Activated CD4-positive, alpha-beta T cell treated with anti-CD3 and anti-CD28 coated beads, Interleukin-2, amount 10 ng/mL, durations not matched to agents 24 days and 14 days (primary cell): ENCODE data around the gene GRK1. TPM values are rescaled to one million over a fixed set of nuclear protein-coding genes. Genes with fewer than 3 reads are reported as not detected.
A peak's percentile ranks its signal among the peaks of the same experiment; 100 is the strongest.

Experiments used
- DNase-seq: peaks from one replicate; pipeline ENCODE4 v3.0.0; 2022
- H3K27ac Mint-ChIP-seq: one replicate; pipeline ENCODE4 v1.8.0; 2022; ENCODE audit warnings: mild to moderate bottlenecking, mixed read lengths
- H3K27me3 Mint-ChIP-seq: one replicate; pipeline ENCODE4 v1.8.0; 2022; ENCODE audit warnings: mixed read lengths
- H3K36me3 Mint-ChIP-seq: one replicate; pipeline ENCODE4 v1.8.0; 2022; ENCODE audit warnings: low read depth, mild to moderate bottlenecking, mixed read lengths
- H3K4me1 Mint-ChIP-seq: one replicate; pipeline ENCODE4 v1.8.0; 2021; ENCODE audit warnings: mixed read lengths
- H3K4me3 Mint-ChIP-seq: one replicate; pipeline ENCODE4 v1.8.0; 2022; ENCODE audit warnings: mild to moderate bottlenecking, moderate library complexity, mixed read lengths
- H3K9me3 Mint-ChIP-seq: one replicate; pipeline ENCODE4 v1.8.0; 2021; ENCODE audit warnings: mixed read lengths
- intact Hi-C: fragments of 100-400 bp; cut with micrococcal nuclease; formaldehyde crosslinking; loops from one replicate; pipeline ENCODE4 v1.15.1; 2023
- total RNA-seq: library from RNA; stranded (reverse); gene quantifications from 2 replicates; pipeline ENCODE4 v1.2.3, GENCODE V29; 2022

GRK1 gene
- total RNA-seq, 1 donor from 2014 or later, result 0.07 TPM

DNA sequence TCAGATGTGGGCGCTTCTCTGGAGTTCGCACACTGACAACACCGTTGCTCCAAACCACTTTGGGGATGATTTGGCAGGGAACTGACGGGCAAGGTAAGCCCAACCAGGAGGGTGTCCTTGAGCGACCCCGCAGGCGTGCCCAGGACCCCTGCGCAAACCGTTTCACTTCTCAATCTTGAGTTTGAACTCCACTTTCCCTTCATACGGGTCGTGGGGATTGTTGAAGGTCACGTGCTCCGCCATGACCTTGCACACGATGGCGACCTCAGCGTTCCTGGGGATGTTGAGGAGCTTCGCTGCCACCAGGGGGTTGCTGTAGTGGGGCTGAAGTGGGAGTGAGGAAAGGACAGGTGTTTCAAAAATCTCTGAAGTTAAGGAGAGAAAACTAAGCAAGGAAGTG, 17.8 kb upstream of the GRK1 start:
- H3K9me3 Mint-ChIP-seq, result no peaks in the 10 kb centered on the region
- H3K4me3 Mint-ChIP-seq, result no peak overlapping the region
- DNase-seq, result no peak
- H3K36me3 Mint-ChIP-seq, result no peaks in the 10 kb centered on the region
- no peaks in the 10 kb centered on the region for H3K27me3 Mint-ChIP-seq
- H3K27ac Mint-ChIP-seq, result peak overlapping the region; percentile 4
- intact Hi-C loops, result no loop called here
- H3K4me1 Mint-ChIP-seq, result peaks cover 8% of the 10 kb centered on the region

DNA sequence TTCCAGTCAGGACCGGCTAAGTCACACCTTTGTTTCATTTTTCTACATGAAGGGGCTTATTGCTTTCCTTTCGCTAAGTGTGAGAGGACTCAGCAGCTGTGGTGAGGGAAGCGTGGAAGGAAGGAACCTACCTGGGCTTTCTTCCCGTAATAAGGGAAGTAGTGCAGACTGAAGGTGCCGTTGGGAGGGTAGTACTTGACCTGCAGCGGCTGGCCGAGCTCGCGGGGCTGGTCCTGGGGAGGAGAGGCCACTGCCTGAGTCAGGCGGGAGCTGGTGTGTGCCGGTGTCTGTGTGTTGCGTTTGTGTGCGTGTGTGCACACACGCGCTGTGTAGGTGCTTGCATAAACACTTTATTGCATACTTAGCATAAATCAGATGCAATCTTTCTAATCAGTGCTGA, 16.7 kb upstream of the GRK1 start:
- no peak overlapping the region for H3K27ac Mint-ChIP-seq
- H3K27me3 Mint-ChIP-seq, result no peaks in the 10 kb centered on the region
- no peaks in the 10 kb centered on the region for H3K36me3 Mint-ChIP-seq
- no peak overlapping the region for H3K4me3 Mint-ChIP-seq
- peaks cover 8% of the 10 kb centered on the region for H3K4me1 Mint-ChIP-seq
- intact Hi-C loops, result no loop called here
- no peaks in the 10 kb centered on the region for H3K9me3 Mint-ChIP-seq
- DNase-seq, result no peak

DNA sequence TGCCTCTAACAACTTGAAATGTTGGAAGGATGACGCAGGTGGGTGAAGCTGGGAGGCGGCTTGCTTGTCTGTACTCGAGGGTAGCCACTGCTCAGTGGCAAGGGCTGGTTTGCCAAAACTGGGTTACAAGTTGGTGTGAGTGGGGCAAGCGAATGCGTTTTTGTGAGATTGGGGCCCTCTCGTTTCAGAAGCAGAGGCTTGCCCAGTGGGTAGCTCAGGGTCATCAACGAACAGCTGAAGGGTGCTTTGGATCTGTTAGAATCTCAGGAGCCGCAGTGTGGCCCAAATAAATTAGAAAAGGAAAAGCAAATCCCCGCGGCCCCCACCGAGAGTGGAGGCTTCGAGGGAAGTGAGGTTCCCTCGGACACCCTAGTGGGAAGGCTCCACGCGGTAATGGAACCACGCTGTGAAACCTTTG, 16.3 kb upstream of the GRK1 start:
- H3K4me3 Mint-ChIP-seq, result no peak overlapping the region
- no peaks in the 10 kb centered on the region for H3K27me3 Mint-ChIP-seq
- no peaks in the 10 kb centered on the region for H3K36me3 Mint-ChIP-seq
- no peak overlapping the region for H3K27ac Mint-ChIP-seq
- H3K9me3 Mint-ChIP-seq, result no peaks in the 10 kb centered on the region
- intact Hi-C loops, result no loop called here
- no peak for DNase-seq
- H3K4me1 Mint-ChIP-seq, result peaks cover 8% of the 10 kb centered on the region

DNA sequence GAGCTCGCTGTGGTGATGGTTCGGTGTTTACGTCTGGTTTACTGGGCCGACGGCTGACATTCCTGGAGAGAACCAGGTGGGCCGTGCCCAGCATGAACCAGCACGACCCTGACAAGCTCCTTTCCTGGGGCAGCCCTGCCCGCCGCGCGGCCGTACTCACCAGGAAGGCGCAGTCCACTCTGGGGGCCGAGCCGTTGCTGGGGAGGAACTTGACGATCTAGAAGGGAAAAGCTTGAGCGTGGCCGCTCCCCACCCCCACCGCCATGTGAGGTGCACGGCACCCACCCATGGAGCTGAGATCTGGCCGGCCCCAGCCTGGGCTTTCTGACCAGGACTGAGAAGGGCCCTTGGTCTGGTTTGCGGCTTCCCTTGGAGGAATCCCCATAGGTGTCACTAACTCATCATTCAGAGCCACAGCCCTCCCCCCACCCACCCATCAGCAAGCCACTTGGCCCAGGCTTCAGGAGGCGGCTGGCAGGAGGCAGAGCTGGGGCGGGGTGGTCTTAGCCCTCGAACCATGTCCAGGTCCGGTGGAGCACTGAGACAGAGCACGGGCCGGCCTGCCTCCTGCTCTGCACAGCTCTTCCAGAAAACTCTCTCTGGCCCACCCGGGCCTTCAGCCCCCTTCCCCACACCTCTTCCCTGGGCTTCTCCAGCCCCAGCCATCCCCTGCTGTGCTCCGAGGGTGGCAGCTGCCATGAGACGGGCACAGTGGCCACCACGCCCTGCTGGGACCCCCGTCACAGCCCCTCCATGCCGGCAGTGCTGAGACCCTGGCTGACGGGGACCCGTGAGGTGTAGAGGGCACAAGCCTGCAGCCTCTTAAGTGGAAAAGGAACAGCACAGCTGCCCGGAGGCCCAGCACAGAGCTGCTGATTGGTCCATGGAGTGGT, 15.3 kb upstream of the GRK1 start:
- Mint-ChIP-seq H3K4me3 (no peak overlapping the region), H3K9me3 (no peaks in the 10 kb centered on the region), H3K27ac (no peak overlapping the region), H3K4me1 (peaks cover 2% of the 10 kb centered on the region), H3K36me3 (no peaks in the 10 kb centered on the region), H3K27me3 (no peaks in the 10 kb centered on the region)
- no peak for DNase-seq
- intact Hi-C loops, result no loop called here

DNA sequence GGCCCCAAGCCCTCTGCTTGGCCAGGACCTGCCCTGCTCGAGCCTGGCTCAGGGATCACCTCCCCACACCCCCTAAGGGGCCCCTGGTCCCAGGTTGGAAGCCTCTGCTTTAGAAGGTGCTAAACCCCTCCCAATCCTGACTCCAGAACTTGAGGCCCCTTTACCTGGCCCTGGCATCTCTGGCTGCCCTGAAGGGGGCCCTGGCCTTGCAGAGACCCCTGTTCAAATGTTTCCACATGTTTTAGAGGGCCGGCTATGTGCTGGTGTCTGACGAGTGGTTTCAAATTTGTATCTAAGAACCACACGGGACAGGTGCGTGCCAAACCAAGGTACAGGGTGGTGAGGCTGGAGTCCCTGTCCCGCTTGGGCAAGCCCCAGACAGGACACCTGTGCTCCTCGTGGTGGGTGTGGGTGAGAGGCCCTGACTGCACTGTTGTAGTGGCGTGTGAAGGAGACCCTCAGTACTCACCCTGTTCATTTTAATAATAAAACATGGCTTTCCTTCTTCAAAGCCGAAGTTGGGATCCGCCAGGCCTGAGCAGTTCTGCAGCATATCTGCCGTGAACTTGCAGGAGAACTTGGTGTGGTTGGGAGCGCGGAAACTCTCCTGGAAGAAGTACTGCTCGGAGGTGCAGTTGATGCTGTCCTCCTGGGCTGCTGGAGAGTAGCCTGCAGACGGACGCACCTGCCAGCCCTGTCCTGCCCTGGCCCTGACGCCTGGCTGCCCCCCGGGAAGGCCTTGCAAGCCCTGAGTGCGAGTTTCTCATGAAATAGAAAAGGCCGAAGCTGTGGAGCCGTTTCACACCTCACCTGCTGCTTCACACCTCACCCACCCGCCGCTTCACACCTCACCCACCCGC, 14.4 kb upstream of the GRK1 start:
- no peaks in the 10 kb centered on the region for H3K4me1 Mint-ChIP-seq
- no peaks in the 10 kb centered on the region for H3K9me3 Mint-ChIP-seq
- no peaks in the 10 kb centered on the region for H3K36me3 Mint-ChIP-seq
- no peak overlapping the region for H3K4me3 Mint-ChIP-seq
- no peaks in the 10 kb centered on the region for H3K27me3 Mint-ChIP-seq
- no peak overlapping the region for H3K27ac Mint-ChIP-seq
- intact Hi-C loops, result no loop called here
- DNase-seq, result no peak

DNA sequence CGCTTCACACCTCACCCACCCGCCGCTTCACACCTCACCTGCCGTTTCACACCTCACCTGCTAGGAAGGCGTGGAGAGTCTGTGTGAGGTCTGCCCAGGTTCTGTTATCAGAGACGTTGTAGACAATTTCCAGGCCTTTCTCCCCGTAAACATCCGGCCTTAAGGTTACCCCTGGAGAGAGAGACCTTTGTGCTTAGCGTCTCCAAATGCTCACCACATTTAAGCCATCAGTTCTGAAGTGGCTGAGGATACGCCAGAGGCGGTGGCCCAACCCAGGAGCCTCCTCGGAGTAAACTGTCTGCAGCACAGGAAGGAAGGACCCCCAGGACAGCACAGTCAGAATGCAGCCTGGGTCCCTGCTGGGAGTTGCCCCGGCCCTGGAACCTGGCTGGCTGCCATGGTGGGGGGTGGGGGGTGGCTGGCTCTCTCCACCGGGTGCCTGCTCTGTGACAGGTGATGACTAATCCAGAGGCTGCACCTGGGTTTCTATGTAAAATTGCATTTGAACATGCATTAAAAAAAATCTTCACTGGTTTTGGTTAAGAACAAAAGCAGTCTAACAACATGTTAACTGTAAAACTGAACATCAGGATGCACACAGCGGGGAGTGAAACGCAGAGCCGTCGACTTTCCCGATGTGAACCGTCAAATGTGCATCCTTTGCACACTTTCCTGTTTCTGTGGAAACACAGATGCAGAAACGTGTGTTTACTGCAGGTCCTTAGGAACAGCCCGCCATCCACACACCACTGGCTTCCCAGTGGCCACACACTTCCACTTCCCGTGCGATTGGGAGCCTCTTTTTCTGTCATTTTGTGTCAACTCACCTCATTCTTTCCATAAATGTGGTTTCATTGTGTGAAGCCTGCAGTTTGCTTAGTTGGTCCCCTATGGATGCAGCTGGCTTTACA, 13.5 kb upstream of the GRK1 start:
- Mint-ChIP-seq H3K27ac (no peak overlapping the region), H3K27me3 (no peaks in the 10 kb centered on the region), H3K4me1 (no peaks in the 10 kb centered on the region), H3K9me3 (no peaks in the 10 kb centered on the region), H3K4me3 (no peak overlapping the region), H3K36me3 (no peaks in the 10 kb centered on the region)
- intact Hi-C loops, result no loop called here
- no peak for DNase-seq

DNA sequence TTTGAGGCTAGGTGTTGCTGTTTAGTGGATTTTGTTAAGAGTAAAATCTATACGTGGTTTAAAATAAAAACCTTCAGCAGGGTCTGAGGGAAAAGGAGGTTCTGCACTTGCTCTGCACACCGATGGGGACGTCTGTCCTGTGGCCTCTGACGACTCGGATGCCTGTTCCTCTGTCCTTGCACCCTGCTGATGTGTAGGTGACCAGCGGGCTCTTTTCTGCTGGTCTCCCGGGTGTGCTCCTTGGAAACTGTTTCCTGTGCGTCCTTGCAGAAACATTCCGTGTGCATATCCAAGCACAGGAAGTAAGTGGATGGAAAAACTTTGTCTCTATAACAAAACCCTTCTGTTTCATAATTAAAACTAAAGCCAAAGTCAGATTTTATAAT, 12.9 kb upstream of the GRK1 start:
- Mint-ChIP-seq H3K9me3 (no peaks in the 10 kb centered on the region), H3K36me3 (no peaks in the 10 kb centered on the region), H3K27ac (no peak overlapping the region), H3K4me1 (no peaks in the 10 kb centered on the region), H3K27me3 (no peaks in the 10 kb centered on the region), H3K4me3 (no peak overlapping the region)
- intact Hi-C loops, result no loop called here
- DNase-seq, result no peak

DNA sequence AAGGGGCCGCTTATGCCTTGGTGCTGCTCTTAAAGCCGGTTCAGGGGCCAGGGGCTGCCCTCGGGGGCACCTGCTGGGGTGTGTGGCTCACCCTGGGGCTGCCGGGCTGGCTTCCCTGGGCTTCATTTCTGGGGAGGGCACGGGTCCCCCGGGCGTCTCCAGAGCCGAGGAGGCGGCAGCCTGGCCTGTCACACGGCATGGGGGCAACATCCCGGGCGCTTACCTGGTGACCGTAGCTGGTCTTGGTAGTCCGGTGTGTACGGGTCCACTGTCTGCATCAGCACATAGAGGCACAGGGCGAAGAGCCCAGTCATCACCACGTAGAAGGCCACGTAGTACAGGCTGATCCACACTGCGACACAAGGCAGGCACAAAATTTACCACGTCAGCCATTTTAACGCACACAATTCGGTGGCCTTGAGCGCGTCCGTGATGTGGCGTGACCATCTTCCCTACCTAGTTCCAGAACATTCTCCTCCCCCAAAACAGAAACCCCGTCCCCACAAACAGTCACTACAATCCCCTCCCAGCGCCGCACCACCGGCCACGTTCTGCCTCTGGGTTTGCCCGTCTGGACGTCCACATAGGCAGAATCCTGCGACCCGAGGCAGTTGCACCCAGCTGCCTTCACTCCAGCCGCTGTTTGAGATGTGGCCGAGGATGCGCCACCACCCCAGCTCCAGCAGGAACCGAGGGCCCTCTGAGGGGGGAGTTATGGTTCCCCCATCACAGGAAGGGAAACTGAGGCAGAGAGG, 12.3 kb upstream of the GRK1 start:
- no peak for DNase-seq
- intact Hi-C loops, result no loop called here

DNA sequence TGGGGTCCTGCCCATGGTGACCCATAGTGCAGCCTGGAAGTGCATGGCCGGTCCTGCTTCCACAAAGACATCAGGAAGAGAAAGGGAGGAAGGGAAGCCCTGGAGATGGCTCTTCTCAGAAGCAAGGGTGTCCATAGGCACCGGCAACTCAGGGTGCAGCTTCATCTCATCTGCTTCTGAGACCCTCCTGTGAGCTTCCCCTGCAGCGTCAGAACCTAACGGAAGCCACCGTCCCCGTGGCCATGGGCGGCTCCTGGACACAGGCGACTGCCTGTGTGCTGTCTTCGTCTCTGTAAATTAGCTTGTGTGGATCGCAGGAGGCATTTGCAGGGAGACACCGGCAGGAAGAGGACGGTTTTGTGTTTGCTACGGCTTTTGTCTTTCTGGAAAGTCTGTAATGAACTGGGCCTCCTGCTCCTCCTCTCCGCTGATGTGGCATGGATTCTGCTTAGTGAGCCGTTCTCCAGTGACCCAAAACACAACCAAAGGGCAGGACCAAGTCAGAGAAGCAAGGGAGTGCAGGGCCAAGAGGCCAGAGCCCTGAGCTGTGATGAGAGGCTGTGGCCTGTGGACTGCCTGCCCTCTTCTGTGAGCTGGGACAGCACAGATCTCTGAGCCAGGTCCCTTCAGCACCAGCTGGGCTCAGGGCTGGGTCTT, 11.5 kb upstream of the GRK1 start:
- H3K27me3 Mint-ChIP-seq, result no peaks in the 10 kb centered on the region
- no peaks in the 10 kb centered on the region for H3K9me3 Mint-ChIP-seq
- intact Hi-C loops, result no loop called here
- H3K36me3 Mint-ChIP-seq, result no peaks in the 10 kb centered on the region
- DNase-seq, result no peak
- no peaks in the 10 kb centered on the region for H3K4me1 Mint-ChIP-seq
- H3K4me3 Mint-ChIP-seq, result no peak overlapping the region
- no peak overlapping the region for H3K27ac Mint-ChIP-seq

More for the DNA sequence above, 12.3 kb upstream of the GRK1 start:
- Mint-ChIP-seq H3K27me3 (no peaks in the 10 kb centered on the region), H3K4me1 (no peaks in the 10 kb centered on the region), H3K27ac (no peak overlapping the region), H3K4me3 (no peak overlapping the region), H3K36me3 (no peaks in the 10 kb centered on the region), H3K9me3 (no peaks in the 10 kb centered on the region)

DNA sequence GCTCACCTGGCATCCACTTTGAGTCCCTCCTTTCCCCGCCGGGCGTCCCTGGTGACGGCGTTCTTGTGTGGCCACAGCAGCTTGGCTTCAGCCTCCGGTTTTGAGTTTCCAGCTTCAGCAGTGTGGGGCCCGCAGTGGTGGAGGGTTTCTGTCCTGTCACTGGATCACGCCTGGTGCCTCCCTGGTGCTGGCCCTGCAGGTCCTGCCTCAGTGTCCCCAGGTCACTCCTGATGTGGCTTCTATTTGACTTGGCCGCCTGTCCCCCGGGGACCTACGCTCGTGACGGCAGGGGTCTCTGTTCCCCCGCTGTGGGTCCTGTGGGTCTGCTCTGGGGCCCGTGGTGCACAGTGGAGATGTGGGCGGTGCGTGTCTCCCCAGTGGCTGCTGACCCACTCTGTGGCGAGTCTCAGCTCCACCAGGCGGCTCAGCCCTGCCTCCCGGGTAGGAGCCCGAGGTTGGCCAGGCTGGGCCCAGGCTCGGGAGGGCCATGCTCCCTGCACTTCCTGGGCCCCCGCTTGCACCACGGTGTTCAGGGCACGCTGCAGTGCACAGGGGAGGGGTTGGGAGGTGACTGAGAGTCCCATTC, 10.9 kb upstream of the GRK1 start:
- no peak overlapping the region for H3K4me3 Mint-ChIP-seq
- peaks cover 5% of the 10 kb centered on the region for H3K9me3 Mint-ChIP-seq
- DNase-seq, result no peak
- no peaks in the 10 kb centered on the region for H3K36me3 Mint-ChIP-seq
- intact Hi-C loops, result no loop called here
- peaks cover 2% of the 10 kb centered on the region for H3K27me3 Mint-ChIP-seq
- H3K27ac Mint-ChIP-seq, result no peak overlapping the region
- H3K4me1 Mint-ChIP-seq, result no peaks in the 10 kb centered on the region

DNA sequence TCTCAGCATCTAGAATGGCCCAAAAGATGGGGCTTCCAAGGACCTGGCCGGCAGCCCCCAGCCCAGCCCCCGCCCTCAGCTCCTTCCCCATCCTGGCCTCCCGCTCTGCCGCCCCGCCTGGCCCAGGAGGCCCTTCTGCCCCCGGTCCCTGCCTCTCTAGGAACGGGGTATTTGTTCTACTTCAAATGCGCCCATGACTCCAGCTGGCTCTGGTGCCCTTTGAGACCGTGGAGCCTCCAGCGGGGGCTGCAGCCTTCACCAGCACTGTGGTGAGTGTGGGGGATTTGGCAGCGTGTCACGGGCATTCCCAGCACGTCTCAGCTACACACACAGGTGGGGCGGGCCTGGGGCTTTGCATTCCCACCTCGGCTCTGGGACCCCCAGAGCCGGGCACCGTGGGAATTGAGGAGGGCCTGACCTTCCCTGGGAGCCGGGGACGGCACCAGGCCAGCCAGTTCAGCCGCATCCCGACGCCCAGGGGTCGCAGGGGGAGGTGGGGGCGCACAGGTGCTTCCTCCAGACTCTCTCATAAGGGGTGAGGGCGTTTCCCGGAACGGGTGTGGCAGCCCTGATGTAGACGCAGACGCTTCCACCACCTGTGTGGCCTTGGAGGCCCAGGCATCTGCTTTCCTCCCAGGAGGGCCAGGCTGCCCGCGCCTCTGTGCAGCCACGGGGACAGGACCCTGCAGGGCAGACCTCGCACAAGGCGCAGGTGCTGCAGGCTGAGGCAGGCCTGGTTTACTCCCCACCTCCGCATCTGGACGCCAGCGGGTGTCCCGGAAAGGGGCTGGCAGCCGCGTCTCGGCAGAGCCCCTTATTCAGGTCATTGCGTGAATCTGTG, 10.0 kb upstream of the GRK1 start:
- Mint-ChIP-seq H3K4me1 (no peaks in the 10 kb centered on the region), H3K4me3 (no peak overlapping the region), H3K36me3 (no peaks in the 10 kb centered on the region), H3K9me3 (peaks cover 13% of the 10 kb centered on the region), H3K27ac (no peak overlapping the region), H3K27me3 (peaks cover 7% of the 10 kb centered on the region)
- intact Hi-C loops, result no loop called here
- DNase-seq, result no peak
